Duodenal mucosa (tissue), 2 donors: Measurements from ENCODE around the gene CCDC28B.
"Not testable (repeated sequence)": the region's sequence is repeated elsewhere in the genome, so short reads cannot be mapped to it uniquely, and the experiment has no call there.

ENCODE experiments used
- H3K27ac ChIP-seq: one replicate; pipeline ENCODE4 v1.7.0; 2013; ENCODE audit warnings: low read depth, low read length
- H3K27me3 ChIP-seq, 2 donors: one replicate each; pipeline ENCODE4 v1.7.0; 2013; ENCODE audit warnings: low read length in 2 of 2, control low read depth in 1 of 2; ENCODE audit not compliant: insufficient read depth in 2 of 2, control insufficient read depth in 1 of 2
- H3K36me3 ChIP-seq, 2 donors: one replicate each; pipeline ENCODE4 v1.7.0; 2013; ENCODE audit warnings: low read length in 2 of 2, control low read depth in 1 of 2; ENCODE audit not compliant: insufficient read depth in 2 of 2, control insufficient read depth in 1 of 2
- H3K4me1 ChIP-seq, 2 donors: one replicate each; pipeline ENCODE4 v1.7.0; 2013; ENCODE audit warnings: low read length in 2 of 2, control low read depth in 1 of 2; ENCODE audit not compliant: insufficient read depth in 2 of 2, control insufficient read depth in 1 of 2
- H3K4me3 ChIP-seq, 2 donors: one replicate each; pipeline ENCODE4 v1.7.0; 2013; ENCODE audit warnings: low read length in 2 of 2, low read depth in 1 of 2
- H3K9ac ChIP-seq, 2 donors: one replicate each; pipeline ENCODE4 v1.7.0; 2013; ENCODE audit warnings: low read length in 2 of 2, low read depth in 1 of 2
- H3K9me3 ChIP-seq, 2 donors: one replicate each; pipeline ENCODE4 v1.7.0; 2013; ENCODE audit warnings: low read length in 2 of 2, control low read depth in 1 of 2; ENCODE audit not compliant: control insufficient read depth in 1 of 2

The CCDC28B gene

GRCh38 chr1:32200226-32201010, at the start of gene CCDC28B:
Gene CCDC28B, plus strand, starts transcription at chr1:32200595. Its CDS starts 1,341 bp downstream, at chr1:32201936.
- Histone ChIP-seq H3K27ac (peak within 1 kb of the TSS; percentile 56), H3K36me3 (peaks cover 21 to 29% of the 10 kb centered on the region in 2 donors), H3K9me3 (no peaks in the 10 kb centered on the region), H3K9ac (peak within 1 kb of the TSS; percentile 36 to 66), H3K4me3 (peak within 1 kb of the TSS; percentile 57 to 82), H3K4me1 (peaks cover 10 to 26% of the 10 kb centered on the region in 2 donors), H3K27me3 (no peaks in the 10 kb centered on the region)

GRCh38 chr1:32150847-32151246, 49.5 kb upstream of the CCDC28B start:
- Histone ChIP-seq H3K4me1 (no peaks in the 10 kb centered on the region), H3K36me3 (peaks cover 0 to 20% of the 10 kb centered on the region in 2 donors), H3K27ac (no peak overlapping the region), H3K4me3 (no peak overlapping the region), H3K9me3 (peaks cover 0 to 5% of the 10 kb centered on the region in 2 donors), H3K27me3 (no peaks in the 10 kb centered on the region), H3K9ac (no peak overlapping the region)

GRCh38 chr1:32151319-32151787, 49.0 kb upstream of the CCDC28B start:
- no peak overlapping the region for H3K9ac ChIP-seq
- H3K27me3 ChIP-seq: no peaks in the 10 kb centered on the region
- H3K27ac ChIP-seq: no peak overlapping the region

GRCh38 chr1:32159189-32159588, 41.2 kb upstream of the CCDC28B start:
- no peak overlapping the region for H3K9ac ChIP-seq
- no peaks in the 10 kb centered on the region for H3K4me1 ChIP-seq
- H3K4me3 ChIP-seq: no peak overlapping the region
- H3K9me3 ChIP-seq: no peaks in the 10 kb centered on the region
- H3K36me3 ChIP-seq: peaks cover 48 to 86% of the 10 kb centered on the region in 2 donors
- no peaks in the 10 kb centered on the region for H3K27me3 ChIP-seq
- no peak overlapping the region for H3K27ac ChIP-seq

More at GRCh38 chr1:32151319-32151787, 49.0 kb upstream of the CCDC28B start:
- Histone ChIP-seq H3K4me1 (no peaks in the 10 kb centered on the region), H3K4me3 (no peak overlapping the region), H3K9me3 (peaks cover 0 to 5% of the 10 kb centered on the region in 2 donors), H3K36me3 (peaks cover 2 to 26% of the 10 kb centered on the region in 2 donors)

- Histone ChIP-seq H3K4me1 (no peaks in the 10 kb centered on the region), H3K36me3 (peaks cover 44 to 81% of the 10 kb centered on the region in 2 donors), H3K4me3 (no peak overlapping the region), H3K27me3 (no peaks in the 10 kb centered on the region), H3K9ac (no peak overlapping the region), H3K27ac (no peak overlapping the region), H3K9me3 (no peaks in the 10 kb centered on the region)
Measured at GRCh38 chr1:32163405-32163804, 37.0 kb upstream of the CCDC28B start.

- H3K27me3 ChIP-seq, H3K9me3 ChIP-seq, H3K27ac ChIP-seq, H3K4me3 ChIP-seq, H3K4me1 ChIP-seq, H3K9ac ChIP-seq: not testable (repeated sequence)
- H3K36me3 ChIP-seq: peaks cover 52 to 81% of the 10 kb centered on the region in 2 donors
Measured at GRCh38 chr1:32165633-32166032, 34.8 kb upstream of the CCDC28B start.

GRCh38 chr1:32170991-32171390, 29.4 kb upstream of the CCDC28B start:
- Histone ChIP-seq H3K36me3 (peaks cover 38 to 59% of the 10 kb centered on the region in 2 donors), H3K9me3 (no peaks in the 10 kb centered on the region), H3K9ac (no peak overlapping the region), H3K4me1 (no peaks in the 10 kb centered on the region), H3K27me3 (no peaks in the 10 kb centered on the region), H3K4me3 (no peak overlapping the region), H3K27ac (no peak overlapping the region)

GRCh38 chr1:32172621-32173245, 27.7 kb upstream of the CCDC28B start:
- H3K9me3 ChIP-seq: no peaks in the 10 kb centered on the region
- H3K4me3 ChIP-seq: no peak overlapping the region
- H3K36me3 ChIP-seq: peaks cover 29 to 45% of the 10 kb centered on the region in 2 donors
- H3K4me1 ChIP-seq: no peaks in the 10 kb centered on the region
- H3K27me3 ChIP-seq: no peaks in the 10 kb centered on the region
- no peak overlapping the region for H3K9ac ChIP-seq
- no peak overlapping the region for H3K27ac ChIP-seq

GRCh38 chr1:32178380-32179192, 21.8 kb upstream of the CCDC28B start:
- Histone ChIP-seq H3K4me1 (peaks cover 24 to 26% of the 10 kb centered on the region in 2 donors), H3K36me3 (peaks cover 0 to 5% of the 10 kb centered on the region in 2 donors), H3K4me3 (peak overlapping the region; percentile 73 to 78), H3K27me3 (no peaks in the 10 kb centered on the region), H3K9me3 (no peaks in the 10 kb centered on the region), H3K27ac (peak overlapping the region; percentile 92), H3K9ac (peak overlapping the region; percentile 67 to 89)

- Histone ChIP-seq H3K4me3 (peak overlapping the region; percentile 73 to 78), H3K27me3 (no peaks in the 10 kb centered on the region), H3K9ac (peak overlapping the region; percentile 67 to 89), H3K9me3 (no peaks in the 10 kb centered on the region), H3K36me3 (peaks cover 2 to 11% of the 10 kb centered on the region in 2 donors), H3K27ac (peak overlapping the region; percentile 92), H3K4me1 (peaks cover 24 to 26% of the 10 kb centered on the region in 2 donors)
Measured at GRCh38 chr1:32179193-32179442, 21.3 kb upstream of the CCDC28B start.
